ENCODE measurements around the gene ABHD17C.

ABHD17C gene

GRCh38 chr15:80788536-80788935 lies 93.4 kb downstream of the ABHD17C start:
- H3K4me3 ChIP-seq (ENCODE audit: low read depth, low read length), result no peak overlapping the region
- no peaks in the 10 kb centered on the region for H3K36me3 ChIP-seq (ENCODE audit: control insufficient read depth, insufficient read depth, low read length)
- no peaks in the 10 kb centered on the region for H3K4me1 ChIP-seq (ENCODE audit: control insufficient read depth, insufficient read depth, low read length)
- no peak overlapping the region for H3K9ac ChIP-seq (ENCODE audit: low read length)
- no peaks in the 10 kb centered on the region for H3K9me3 ChIP-seq (ENCODE audit: control insufficient read depth, insufficient read depth, low read depth, low read length)
- H3K27ac ChIP-seq (ENCODE audit: low read depth, low read length), result no peak overlapping the region
- peaks cover 2% of the 10 kb centered on the region; the same call in 1 of the 2 replicates for H3K27me3 ChIP-seq (ENCODE audit: control insufficient read depth, insufficient read depth, low read length)

GRCh38 chr15:80789296-80789695 lies 94.2 kb downstream of the ABHD17C start:
- no peak overlapping the region for H3K4me3 ChIP-seq (ENCODE audit: low read depth, low read length)
- no peak overlapping the region for H3K27ac ChIP-seq (ENCODE audit: low read depth, low read length)
- H3K9me3 ChIP-seq (ENCODE audit: control insufficient read depth, insufficient read depth, low read depth, low read length), result no peaks in the 10 kb centered on the region
- no peaks in the 10 kb centered on the region for H3K36me3 ChIP-seq (ENCODE audit: control insufficient read depth, insufficient read depth, low read length)
- H3K27me3 ChIP-seq (ENCODE audit: control insufficient read depth, insufficient read depth, low read length), result no peaks in the 10 kb centered on the region; the same call in 1 of the 2 replicates
- no peak overlapping the region for H3K9ac ChIP-seq (ENCODE audit: low read length)
- no peaks in the 10 kb centered on the region for H3K4me1 ChIP-seq (ENCODE audit: control insufficient read depth, insufficient read depth, low read length)

GRCh38 chr15:80789796-80790195 lies 94.7 kb downstream of the ABHD17C start:
- Histone ChIP-seq H3K27me3 (ENCODE audit: control insufficient read depth, insufficient read depth, low read length) (no peaks in the 10 kb centered on the region; the same call in 1 of the 2 replicates), H3K36me3 (ENCODE audit: control insufficient read depth, insufficient read depth, low read length) (no peaks in the 10 kb centered on the region), H3K4me1 (ENCODE audit: control insufficient read depth, insufficient read depth, low read length) (no peaks in the 10 kb centered on the region), H3K4me3 (ENCODE audit: low read depth, low read length) (no peak overlapping the region), H3K27ac (ENCODE audit: low read depth, low read length) (no peak overlapping the region), H3K9me3 (ENCODE audit: control insufficient read depth, insufficient read depth, low read depth, low read length) (no peaks in the 10 kb centered on the region), H3K9ac (ENCODE audit: low read length) (no peak overlapping the region)

GRCh38 chr15:80790236-80790635 lies 95.1 kb downstream of the ABHD17C start:
- Histone ChIP-seq H3K4me1 (ENCODE audit: control insufficient read depth, insufficient read depth, low read length) (no peaks in the 10 kb centered on the region), H3K9ac (ENCODE audit: low read length) (no peak overlapping the region), H3K27me3 (ENCODE audit: control insufficient read depth, insufficient read depth, low read length) (no peaks in the 10 kb centered on the region; the same call in 1 of the 2 replicates), H3K9me3 (ENCODE audit: control insufficient read depth, insufficient read depth, low read depth, low read length) (no peaks in the 10 kb centered on the region), H3K36me3 (ENCODE audit: control insufficient read depth, insufficient read depth, low read length) (no peaks in the 10 kb centered on the region), H3K4me3 (ENCODE audit: low read depth, low read length) (no peak overlapping the region), H3K27ac (ENCODE audit: low read depth, low read length) (no peak overlapping the region)

- no peak overlapping the region for H3K9ac ChIP-seq (ENCODE audit: low read length)
- no peaks in the 10 kb centered on the region; the same call in 1 of the 2 replicates for H3K27me3 ChIP-seq (ENCODE audit: control insufficient read depth, insufficient read depth, low read length)
- no peaks in the 10 kb centered on the region for H3K9me3 ChIP-seq (ENCODE audit: control insufficient read depth, insufficient read depth, low read depth, low read length)
- H3K27ac ChIP-seq (ENCODE audit: low read depth, low read length), result no peak overlapping the region
- H3K4me1 ChIP-seq (ENCODE audit: control insufficient read depth, insufficient read depth, low read length), result no peaks in the 10 kb centered on the region
- no peaks in the 10 kb centered on the region for H3K36me3 ChIP-seq (ENCODE audit: control insufficient read depth, insufficient read depth, low read length)
- no peak overlapping the region for H3K4me3 ChIP-seq (ENCODE audit: low read depth, low read length)
These were observed 95.9 kb downstream of the ABHD17C start for GRCh38 chr15:80791004-80791403.

- Histone ChIP-seq H3K27me3 (ENCODE audit: control insufficient read depth, insufficient read depth, low read length) (no peaks in the 10 kb centered on the region), H3K9ac (ENCODE audit: low read length) (no peak overlapping the region), H3K36me3 (ENCODE audit: control insufficient read depth, insufficient read depth, low read length) (no peaks in the 10 kb centered on the region)
These were observed 101.3 kb downstream of the ABHD17C start for GRCh38 chr15:80796407-80796806.

GRCh38 chr15:80798911-80799310 lies 103.8 kb downstream of the ABHD17C start:
- H3K36me3 ChIP-seq (ENCODE audit: control insufficient read depth, insufficient read depth, low read length), result no peaks in the 10 kb centered on the region
- no peak overlapping the region for H3K9ac ChIP-seq (ENCODE audit: low read length)
- no peaks in the 10 kb centered on the region for H3K9me3 ChIP-seq (ENCODE audit: control insufficient read depth, insufficient read depth, low read depth, low read length)
- H3K27ac ChIP-seq (ENCODE audit: low read depth, low read length), result no peak overlapping the region
- no peak overlapping the region for H3K4me3 ChIP-seq (ENCODE audit: low read depth, low read length)
- no peaks in the 10 kb centered on the region for H3K4me1 ChIP-seq (ENCODE audit: control insufficient read depth, insufficient read depth, low read length)
- H3K27me3 ChIP-seq (ENCODE audit: control insufficient read depth, insufficient read depth, low read length), result no peaks in the 10 kb centered on the region

More at GRCh38 chr15:80796407-80796806, 101.3 kb downstream of the ABHD17C start:
- Histone ChIP-seq H3K4me1 (ENCODE audit: control insufficient read depth, insufficient read depth, low read length) (no peaks in the 10 kb centered on the region), H3K9me3 (ENCODE audit: control insufficient read depth, insufficient read depth, low read depth, low read length) (no peaks in the 10 kb centered on the region), H3K4me3 (ENCODE audit: low read depth, low read length) (no peak overlapping the region), H3K27ac (ENCODE audit: low read depth, low read length) (no peak overlapping the region)

GRCh38 chr15:80800067-80800466 lies 105.0 kb downstream of the ABHD17C start:
- H3K27ac ChIP-seq (ENCODE audit: low read depth, low read length), result no peak overlapping the region
- H3K9me3 ChIP-seq (ENCODE audit: control insufficient read depth, insufficient read depth, low read depth, low read length), result no peaks in the 10 kb centered on the region
- no peak overlapping the region for H3K4me3 ChIP-seq (ENCODE audit: low read depth, low read length)
- H3K36me3 ChIP-seq (ENCODE audit: control insufficient read depth, insufficient read depth, low read length), result no peaks in the 10 kb centered on the region
- 0 out of 2 replicates have a peak, but pooled peaks cover 5% of the 10 kb centered on the region for H3K27me3 ChIP-seq (ENCODE audit: control insufficient read depth, insufficient read depth, low read length)
- peaks cover 5% of the 10 kb centered on the region for H3K4me1 ChIP-seq (ENCODE audit: control insufficient read depth, insufficient read depth, low read length)
- no peak overlapping the region for H3K9ac ChIP-seq (ENCODE audit: low read length)

- Histone ChIP-seq H3K27me3 (ENCODE audit: control insufficient read depth, insufficient read depth, low read length) (peaks cover 5% of the 10 kb centered on the region; the same call in 1 of the 2 replicates), H3K9ac (ENCODE audit: low read length) (no peak overlapping the region), H3K27ac (ENCODE audit: low read depth, low read length) (no peak overlapping the region), H3K9me3 (ENCODE audit: control insufficient read depth, insufficient read depth, low read depth, low read length) (no peaks in the 10 kb centered on the region), H3K36me3 (ENCODE audit: control insufficient read depth, insufficient read depth, low read length) (no peaks in the 10 kb centered on the region), H3K4me3 (ENCODE audit: low read depth, low read length) (no peak overlapping the region), H3K4me1 (ENCODE audit: control insufficient read depth, insufficient read depth, low read length) (peaks cover 8% of the 10 kb centered on the region)
These were observed 107.0 kb downstream of the ABHD17C start for GRCh38 chr15:80801891-80802680.

- Histone ChIP-seq H3K27ac (ENCODE audit: low read depth, low read length) (no peak overlapping the region), H3K4me3 (ENCODE audit: low read depth, low read length) (no peak overlapping the region), H3K9me3 (ENCODE audit: control insufficient read depth, insufficient read depth, low read depth, low read length) (no peaks in the 10 kb centered on the region), H3K36me3 (ENCODE audit: control insufficient read depth, insufficient read depth, low read length) (no peaks in the 10 kb centered on the region), H3K27me3 (ENCODE audit: control insufficient read depth, insufficient read depth, low read length) (peaks cover 5% of the 10 kb centered on the region; the same call in 1 of the 2 replicates), H3K9ac (ENCODE audit: low read length) (no peak overlapping the region), H3K4me1 (ENCODE audit: control insufficient read depth, insufficient read depth, low read length) (peaks cover 8% of the 10 kb centered on the region)
These were observed 108.7 kb downstream of the ABHD17C start for GRCh38 chr15:80803580-80804525.
